Caki2 (cell line): ENCODE results near the gene CCDC93. TPM values are rescaled to one million over a fixed set of nuclear protein-coding genes. Genes with fewer than 3 reads are reported as not detected.

Experiments used
- DNase-seq: peaks from one replicate; pipeline ENCODE4 v3.0.0-alpha.2; 2015; ENCODE audit warnings: low read depth
- in situ Hi-C: cut with HindIII; loops from 2 replicates; pipeline ENCODE4 v1.10.0; 2016; ENCODE audit warnings: low sequenced_read_pairs, low pct_unique_long_range_greater_than_20kb, mixed read lengths
- total RNA-seq: library from RNA; depleted of rRNA; stranded (reverse); fragments of >200 nt; shearing (Covaris generic); gene quantifications from 2 replicates; pipeline ENCODE4 v1.2.3, GENCODE V29; 2014; ENCODE audit warnings: low replicate concordance

The CCDC93 gene
- total RNA-seq, 1 experiment from 2014 or later, result 8.5 TPM

- DNase-seq, result no peak
- in situ Hi-C loops, result no loop called here
Observed at GRCh38 chr2:117973498-117974082, 40.3 kb downstream of the CCDC93 start.

GRCh38 chr2:117972476-117973123, 41.3 kb downstream of the CCDC93 start:
- DNase-seq, result no peak

GRCh38 chr2:117968722-117969121, 45.1 kb downstream of the CCDC93 start:
- no peak for DNase-seq
- in situ Hi-C loops, result no loop called here

More at GRCh38 chr2:117972476-117973123, 41.3 kb downstream of the CCDC93 start:
- in situ Hi-C loops, result no loop called here

- DNase-seq, result no peak
- in situ Hi-C loops, result no loop called here
Observed at GRCh38 chr2:117967977-117968718, 45.7 kb downstream of the CCDC93 start.

GRCh38 chr2:117963446-117963845, 50.4 kb downstream of the CCDC93 start:
- in situ Hi-C loops, result no loop called here
- no peak for DNase-seq

GRCh38 chr2:117961201-117961600, 52.7 kb downstream of the CCDC93 start:
- in situ Hi-C loops, result no loop called here
- DNase-seq, result no peak

GRCh38 chr2:117960231-117960630, 53.6 kb downstream of the CCDC93 start:
- in situ Hi-C loops, result no loop called here
- DNase-seq, result no peak

- peak; percentile 79 for DNase-seq
- in situ Hi-C loops, result no loop called here
Observed at GRCh38 chr2:117958186-117958585, 55.7 kb downstream of the CCDC93 start.

GRCh38 chr2:117957616-117958015, 56.3 kb downstream of the CCDC93 start:
- no peak for DNase-seq
- in situ Hi-C loops, result no loop called here

GRCh38 chr2:117956036-117956796, 57.7 kb downstream of the CCDC93 start:
- DNase-seq, result no peak
- in situ Hi-C loops, result no loop called here

GRCh38 chr2:117953231-117953630, 60.6 kb downstream of the CCDC93 start:
- no peak for DNase-seq
- in situ Hi-C loops, result no loop called here

GRCh38 chr2:117952701-117953100, 61.2 kb downstream of the CCDC93 start:
- DNase-seq, result no peak
- in situ Hi-C loops, result no loop called here

- in situ Hi-C loops, result no loop called here
- no peak for DNase-seq
Observed at GRCh38 chr2:117952228-117952627, 61.6 kb downstream of the CCDC93 start.

GRCh38 chr2:117949806-117950205, 64.1 kb downstream of the CCDC93 start:
- DNase-seq, result no peak
- in situ Hi-C loops, result no loop called here

GRCh38 chr2:117948615-117949014, 65.3 kb downstream of the CCDC93 start:
- DNase-seq, result no peak
- in situ Hi-C loops, result no loop called here

GRCh38 chr2:117945296-117945695, 68.6 kb downstream of the CCDC93 start:
- in situ Hi-C loops, result no loop called here
- no peak for DNase-seq

GRCh38 chr2:117944816-117945215, 69.1 kb downstream of the CCDC93 start:
- in situ Hi-C loops, result no loop called here
- DNase-seq, result no peak

GRCh38 chr2:117943013-117943672, 70.7 kb downstream of the CCDC93 start:
- DNase-seq, result no peak
- in situ Hi-C loops, result no loop called here
